GM06990 (cell line): ENCODE results near the gene MALT1.

Experiments
- DNase-seq: peaks from one replicate; pipeline ENCODE4 v3.0.0-alpha.2; 2011; ENCODE audit not compliant: insufficient read length; ENCODE audit errors: extremely low read depth
- H3K27me3 ChIP-seq: replicated peaks from 2 replicates; pipeline ENCODE4 v1.6.0; 2011; ENCODE audit warnings: low read length; ENCODE audit not compliant: control insufficient read depth, insufficient read depth
- H3K36me3 ChIP-seq: 2 replicates; pipeline ENCODE4 v1.5.1; 2011; ENCODE audit warnings: low read length; ENCODE audit not compliant: control insufficient read depth, insufficient read depth
- H3K4me3 ChIP-seq: replicated peaks from 2 replicates; pipeline ENCODE4 v1.5.1; 2011; ENCODE audit warnings: low read depth, mild to moderate bottlenecking, control low read depth, low read length
- CTCF ChIP-seq: IDR thresholded peaks from 2 replicates; pipeline ENCODE4 v1.5.1; 2011; ENCODE audit warnings: low read length, control low read depth, mild to moderate bottlenecking, inconsistent platforms; ENCODE audit not compliant: insufficient read depth, poor library complexity, severe bottlenecking

Gene MALT1

GRCh38 chr18:58777471-58777870 is 106.2 kb downstream of the MALT1 start:
- Histone ChIP-seq H3K36me3 (no peaks in the 10 kb centered on the region), H3K27me3 (no peaks in the 10 kb centered on the region), H3K4me3 (no peak overlapping the region)
- no peak for DNase-seq
- TF ChIP-seq CTCF: no peak

- Histone ChIP-seq H3K4me3 (no peak overlapping the region), H3K36me3 (no peaks in the 10 kb centered on the region), H3K27me3 (no peaks in the 10 kb centered on the region)
- no peak for TF ChIP-seq CTCF
- no peak for DNase-seq
These were observed 108.3 kb downstream of the MALT1 start for GRCh38 chr18:58779529-58779928.

GRCh38 chr18:58780045-58780444 is 108.8 kb downstream of the MALT1 start:
- H3K36me3 ChIP-seq: no peaks in the 10 kb centered on the region
- no peak for TF ChIP-seq CTCF
- H3K27me3 ChIP-seq: no peaks in the 10 kb centered on the region
- no peak for DNase-seq
- no peak overlapping the region for H3K4me3 ChIP-seq

DNA sequence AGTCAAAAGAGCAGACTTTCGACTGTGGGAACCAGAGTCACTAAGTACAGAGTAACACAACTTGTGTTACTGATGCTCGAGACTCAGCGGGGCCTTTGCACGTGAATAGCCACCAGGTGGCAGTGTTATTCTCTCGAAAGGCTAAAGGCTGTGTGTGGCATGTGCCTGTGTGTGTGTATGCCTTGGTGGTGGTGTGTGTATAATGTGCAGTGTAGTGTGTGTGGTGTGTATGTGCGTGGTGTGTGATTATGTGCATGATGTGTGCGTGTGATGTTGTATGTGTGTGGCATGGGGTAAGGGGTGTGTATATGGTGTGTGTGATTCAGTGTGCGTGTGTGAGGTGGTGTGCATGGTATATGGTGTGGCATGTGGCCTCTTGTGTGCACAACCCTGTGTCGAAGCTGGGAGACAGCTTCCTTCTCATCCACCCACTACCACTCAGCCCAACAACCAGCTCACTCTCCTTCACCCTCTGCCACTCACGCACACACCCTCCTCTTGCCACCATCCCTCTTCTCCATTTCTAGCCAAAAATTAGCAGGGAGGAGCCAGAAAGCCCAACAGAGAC is 110.4 kb downstream of the MALT1 start:
- no peak overlapping the region for H3K4me3 ChIP-seq
- H3K27me3 ChIP-seq: no peaks in the 10 kb centered on the region
- peak; percentile 72 for TF ChIP-seq CTCF
- no peaks in the 10 kb centered on the region for H3K36me3 ChIP-seq
- DNase-seq: no peak

- Histone ChIP-seq H3K4me3 (no peak overlapping the region), H3K36me3 (no peaks in the 10 kb centered on the region), H3K27me3 (no peaks in the 10 kb centered on the region)
- TF ChIP-seq CTCF: no peak
- no peak for DNase-seq
These were observed 113.4 kb downstream of the MALT1 start for GRCh38 chr18:58784601-58785137.
